ENCODE results near the gene TMEM205. TPM values are rescaled to one million over a fixed set of nuclear protein-coding genes. Genes with fewer than 3 reads are reported as not detected.

Gene TMEM205
- total and polyA plus RNA-seq, 3 donors from 2014 or later = 132 to 213 (median 174) TPM

- Histone ChIP-seq H3K9me3 (no peaks in the 10 kb centered on the region), H3K4me1 (peaks cover 2% of the 10 kb centered on the region), H3K27ac (no peak within 1 kb of the TSS), H3K4me3 (no peak within 1 kb of the TSS), H3K36me3 (ENCODE audit: low read depth, missing control alignments) (no peaks in the 10 kb centered on the region), H3K27me3 (no peaks in the 10 kb centered on the region)
- intact Hi-C loops (cut with DNase I; ENCODE audit: low total_unique reads) = loop anchor here (10.0 kb wide), 2 partner anchors 79 to 149 kb away; partner anchors contain the start of gene SWSAP1
- 78 to 91% methylated on average over 5 to 8 of the region's 8 CpGs for WGBS, 2 donors
- no peak for DNase-seq
- TF ChIP-seq CTCF (IDR thresholded peaks at IDR 0.05) (no peak), POLR2A (IDR thresholded peaks at IDR 0.05) (no peak)
Measured at GRCh38 chr19:11295665-11296245, 50.3 kb downstream of the TMEM205 start, which contains the start of gene TSPAN16. Gene TSPAN16, plus strand, starts transcription at chr19:11296160. Its CDS starts 138 bp downstream, at chr19:11296298.

- Histone ChIP-seq H3K9me3 (no peaks in the 10 kb centered on the region), H3K4me1 (peaks cover 2% of the 10 kb centered on the region), H3K27me3 (no peaks in the 10 kb centered on the region), H3K4me3 (no peak overlapping the region), H3K36me3 (ENCODE audit: low read depth, missing control alignments) (no peaks in the 10 kb centered on the region), H3K27ac (no peak overlapping the region)
- 83 to 93% methylated on average over 4 of the region's 4 CpGs for WGBS, 2 donors
- TF ChIP-seq CTCF (IDR thresholded peaks at IDR 0.05) (no peak), POLR2A (IDR thresholded peaks at IDR 0.05) (no peak)
- no peak for DNase-seq
- intact Hi-C loops (cut with DNase I; ENCODE audit: low total_unique reads) = loop anchor here (10.0 kb wide), 2 partner anchors 80 to 150 kb away; partner anchors contain the start of gene SWSAP1
Measured at GRCh38 chr19:11295180-11295579, 50.9 kb downstream of the TMEM205 start.

GRCh38 chr19:11293433-11294389, 52.4 kb downstream of the TMEM205 start:
- Histone ChIP-seq H3K36me3 (ENCODE audit: low read depth, missing control alignments) (no peaks in the 10 kb centered on the region), H3K4me3 (peak overlapping the region; percentile 20 to 39), H3K27me3 (no peaks in the 10 kb centered on the region), H3K4me1 (peaks cover 2% of the 10 kb centered on the region), H3K9me3 (no peaks in the 10 kb centered on the region), H3K27ac (peak overlapping the region in 1 of 2 donors; percentile 19)
- TF ChIP-seq CTCF (IDR thresholded peaks at IDR 0.05) (peak; percentile 92 to 97 (median 96)), POLR2A (IDR thresholded peaks at IDR 0.05) (no peak)
- DNase-seq = peak; percentile 95
- intact Hi-C loops (cut with DNase I; ENCODE audit: low total_unique reads) = loop anchor here (10.0 kb wide), 2 partner anchors 81 to 151 kb away; partner anchors contain the start of gene SWSAP1
- 3% methylated on average over 35 to 41 of the region's 41 CpGs for WGBS, 2 donors

Other genes starting within 250 kb of the TMEM205 start
- gene SPC24, start 190.5 kb downstream of the TMEM205 start, total RNA-seq = 1 to 10 TPM; 7.1 to 7.4 TPM
- gene SPC24, start 190.5 kb downstream of the TMEM205 start, polyA plus RNA-seq (ENCODE audit: insufficient read depth, low read depth, low replicate concordance) = 5.4 TPM
- gene KANK2, start 148.7 kb downstream of the TMEM205 start, total RNA-seq = 100 to 1,000 TPM in 1 of 2 donors, 10 to 100 TPM in 1; 98.9 to 161 TPM
- gene KANK2, start 148.7 kb downstream of the TMEM205 start, polyA plus RNA-seq (ENCODE audit: insufficient read depth, low read depth, low replicate concordance) = 77.7 TPM
- not detected for gene ANGPTL8, start 106.6 kb downstream of the TMEM205 start, total RNA-seq
- gene ANGPTL8, start 106.6 kb downstream of the TMEM205 start, polyA plus RNA-seq (ENCODE audit: insufficient read depth, low read depth, low replicate concordance) = not detected
- 10 to 100 TPM; 32.5 to 45.0 TPM for gene DOCK6, start 83.7 kb downstream of the TMEM205 start, total RNA-seq
- gene DOCK6, start 83.7 kb downstream of the TMEM205 start, polyA plus RNA-seq (ENCODE audit: insufficient read depth, low read depth, low replicate concordance) = 18.4 TPM
- 100 to 1,000 TPM in 1 of 2 donors, 10 to 100 TPM in 1; 42.5 to 137 TPM for gene TSPAN16, start 50.1 kb downstream of the TMEM205 start, total RNA-seq
- gene TSPAN16, start 50.1 kb downstream of the TMEM205 start, polyA plus RNA-seq (ENCODE audit: insufficient read depth, low read depth, low replicate concordance) = 180 TPM
- gene RAB3D, start 6.6 kb downstream of the TMEM205 start, total RNA-seq = 1 to 10 TPM; 6.7 to 9.8 TPM
- gene RAB3D, start 6.6 kb downstream of the TMEM205 start, polyA plus RNA-seq (ENCODE audit: insufficient read depth, low read depth, low replicate concordance) = 4.5 TPM
- gene CCDC159, start 251 bp upstream of the TMEM205 start, total RNA-seq = 10 to 100 TPM; 41.3 to 59.8 TPM
- gene CCDC159, start 251 bp upstream of the TMEM205 start, polyA plus RNA-seq (ENCODE audit: insufficient read depth, low read depth, low replicate concordance) = 99.0 TPM
- 10 to 100 TPM; 27.1 to 28.9 TPM for gene PLPPR2, start 9.2 kb upstream of the TMEM205 start, total RNA-seq
- 20.3 TPM for gene PLPPR2, start 9.2 kb upstream of the TMEM205 start, polyA plus RNA-seq (ENCODE audit: insufficient read depth, low read depth, low replicate concordance)
- 1 to 10 TPM; 6.5 to 7.0 TPM for gene SWSAP1, start 28.4 kb upstream of the TMEM205 start, total RNA-seq
- gene SWSAP1, start 28.4 kb upstream of the TMEM205 start, polyA plus RNA-seq (ENCODE audit: insufficient read depth, low read depth, low replicate concordance) = 4.9 TPM
- 1 to 10 TPM; 5.7 to 7.6 TPM for gene EPOR, start 38.0 kb upstream of the TMEM205 start, total RNA-seq
- gene EPOR, start 38.0 kb upstream of the TMEM205 start, polyA plus RNA-seq (ENCODE audit: insufficient read depth, low read depth, low replicate concordance) = 4.3 TPM
- 1 to 10 TPM; 3.1 to 3.6 TPM for gene RGL3, start 73.0 kb upstream of the TMEM205 start, total RNA-seq
- 5.5 TPM for gene RGL3, start 73.0 kb upstream of the TMEM205 start, polyA plus RNA-seq (ENCODE audit: insufficient read depth, low read depth, low replicate concordance)
- 10 to 100 TPM in 1 of 2 donors, 1 to 10 TPM in 1; 9.7 to 14.8 TPM for gene ODAD3, start 88.9 kb upstream of the TMEM205 start, total RNA-seq
- gene ODAD3, start 88.9 kb upstream of the TMEM205 start, polyA plus RNA-seq (ENCODE audit: insufficient read depth, low read depth, low replicate concordance) = 18.3 TPM
- gene PRKCSH, start 89.4 kb upstream of the TMEM205 start, total RNA-seq = 100 to 1,000 TPM; 214 to 256 TPM
- gene PRKCSH, start 89.4 kb upstream of the TMEM205 start, polyA plus RNA-seq (ENCODE audit: insufficient read depth, low read depth, low replicate concordance) = 266 TPM
- 1 to 10 TPM; 6.1 to 7.5 TPM for gene ELAVL3, start 134.8 kb upstream of the TMEM205 start, total RNA-seq
- 0.74 TPM for gene ELAVL3, start 134.8 kb upstream of the TMEM205 start, polyA plus RNA-seq (ENCODE audit: insufficient read depth, low read depth, low replicate concordance)
- 10 to 100 TPM; 36.8 to 53.3 TPM for gene ZNF653, start 159.6 kb upstream of the TMEM205 start, total RNA-seq
- 45.9 TPM for gene ZNF653, start 159.6 kb upstream of the TMEM205 start, polyA plus RNA-seq (ENCODE audit: insufficient read depth, low read depth, low replicate concordance)
- 10 to 100 TPM; 45.4 to 58.7 TPM for gene ECSIT, start 182.9 kb upstream of the TMEM205 start, total RNA-seq
- 28.9 TPM for gene ECSIT, start 182.9 kb upstream of the TMEM205 start, polyA plus RNA-seq (ENCODE audit: insufficient read depth, low read depth, low replicate concordance)
- 100 to 1,000 TPM; 130 to 151 TPM for gene CNN1, start 192.6 kb upstream of the TMEM205 start, total RNA-seq
- 218 TPM for gene CNN1, start 192.6 kb upstream of the TMEM205 start, polyA plus RNA-seq (ENCODE audit: insufficient read depth, low read depth, low replicate concordance)
- gene ELOF1, start 213.0 kb upstream of the TMEM205 start, total RNA-seq = 100 to 1,000 TPM; 131 to 184 TPM
- gene ELOF1, start 213.0 kb upstream of the TMEM205 start, polyA plus RNA-seq (ENCODE audit: insufficient read depth, low read depth, low replicate concordance) = 262 TPM
- 1 to 10 TPM; 4.2 to 6.8 TPM for gene ACP5, start 231.4 kb upstream of the TMEM205 start, total RNA-seq
- 20.5 TPM for gene ACP5, start 231.4 kb upstream of the TMEM205 start, polyA plus RNA-seq (ENCODE audit: insufficient read depth, low read depth, low replicate concordance)